LNCAP (cell line): Measurements from ENCODE around the gene NTN1.

ENCODE experiments used
- TF ChIP-seq, protein P1 (sequence below): fragments of 450-650 bp; IDR thresholded peaks from 2 replicates; pipeline ENCODE4 v1.5.1; 2017; ENCODE audit warnings: mild to moderate bottlenecking

NTN1 gene

DNA sequence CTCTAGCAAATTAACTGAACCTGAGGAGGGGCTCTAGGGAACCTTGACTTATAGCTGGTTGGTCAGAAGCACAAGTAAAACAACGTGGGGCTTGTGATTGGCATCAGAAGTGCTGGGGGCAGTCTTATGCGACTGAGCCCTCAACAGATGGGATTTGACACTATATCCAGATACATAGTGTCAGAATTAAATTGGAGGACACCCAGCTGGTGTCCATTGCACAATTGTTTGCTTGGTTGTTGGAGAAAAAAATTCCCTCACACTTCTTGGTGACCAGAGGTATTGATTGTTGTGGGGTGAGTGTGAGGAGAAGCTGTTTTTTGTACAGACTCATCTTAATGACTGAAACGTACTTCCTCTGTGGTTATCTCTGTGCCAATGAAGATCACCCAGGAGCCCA lies 59.7 kb downstream of the NTN1 start:
- TF ChIP-seq, protein P1, sequence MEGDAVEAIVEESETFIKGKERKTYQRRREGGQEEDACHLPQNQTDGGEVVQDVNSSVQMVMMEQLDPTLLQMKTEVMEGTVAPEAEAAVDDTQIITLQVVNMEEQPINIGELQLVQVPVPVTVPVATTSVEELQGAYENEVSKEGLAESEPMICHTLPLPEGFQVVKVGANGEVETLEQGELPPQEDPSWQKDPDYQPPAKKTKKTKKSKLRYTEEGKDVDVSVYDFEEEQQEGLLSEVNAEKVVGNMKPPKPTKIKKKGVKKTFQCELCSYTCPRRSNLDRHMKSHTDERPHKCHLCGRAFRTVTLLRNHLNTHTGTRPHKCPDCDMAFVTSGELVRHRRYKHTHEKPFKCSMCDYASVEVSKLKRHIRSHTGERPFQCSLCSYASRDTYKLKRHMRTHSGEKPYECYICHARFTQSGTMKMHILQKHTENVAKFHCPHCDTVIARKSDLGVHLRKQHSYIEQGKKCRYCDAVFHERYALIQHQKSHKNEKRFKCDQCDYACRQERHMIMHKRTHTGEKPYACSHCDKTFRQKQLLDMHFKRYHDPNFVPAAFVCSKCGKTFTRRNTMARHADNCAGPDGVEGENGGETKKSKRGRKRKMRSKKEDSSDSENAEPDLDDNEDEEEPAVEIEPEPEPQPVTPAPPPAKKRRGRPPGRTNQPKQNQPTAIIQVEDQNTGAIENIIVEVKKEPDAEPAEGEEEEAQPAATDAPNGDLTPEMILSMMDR = no peak

GRCh38 chr17:9086577-9086976 lies 65.3 kb downstream of the NTN1 start:
- TF ChIP-seq, protein P1 = no peak

GRCh38 chr17:9087921-9088320 lies 66.6 kb downstream of the NTN1 start:
- TF ChIP-seq, protein P1 = no peak

DNA sequence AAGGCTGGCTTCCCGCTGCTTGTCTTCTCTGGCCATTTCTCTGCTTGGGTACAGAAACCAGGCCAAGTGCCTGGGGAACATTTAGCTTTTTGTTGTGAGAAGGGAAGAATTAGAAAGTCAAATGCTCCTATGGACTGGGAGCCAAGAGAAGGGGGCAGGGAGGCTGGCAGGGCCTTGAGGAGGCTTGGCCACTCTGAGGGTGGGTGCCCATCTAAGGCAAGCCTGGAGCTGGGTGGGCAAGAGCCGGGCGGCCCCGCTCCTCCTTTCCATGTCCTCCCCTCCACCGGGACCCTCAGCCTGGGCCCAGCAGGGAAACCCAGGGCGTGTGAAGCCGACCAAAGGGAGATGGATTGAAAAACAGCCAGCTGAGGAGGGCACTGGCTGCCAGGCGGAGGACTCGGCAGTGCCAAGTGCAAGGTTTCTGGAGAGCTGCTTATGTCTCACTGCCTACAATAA lies 69.4 kb downstream of the NTN1 start:
- TF ChIP-seq, protein P1 = no peak

DNA sequence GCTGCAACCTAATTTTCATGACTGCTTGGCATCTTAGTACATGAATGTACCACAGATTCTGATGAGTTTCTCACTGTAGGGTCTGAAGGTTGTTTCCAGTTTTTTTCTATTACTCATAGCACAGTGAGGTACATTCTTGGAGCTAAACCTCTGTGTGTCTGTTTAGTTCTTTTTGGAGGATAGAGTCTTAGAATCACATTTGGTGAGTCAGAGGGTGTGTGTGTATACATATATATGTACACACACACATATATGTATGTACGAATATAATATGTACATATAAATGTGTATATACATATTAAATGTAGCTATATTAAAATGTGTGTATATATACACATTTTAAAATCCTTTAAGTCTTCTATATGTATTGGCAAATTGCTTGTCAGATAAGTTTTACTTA lies 72.9 kb downstream of the NTN1 start:
- TF ChIP-seq, protein P1 = no peak

- TF ChIP-seq, protein P1 = no peak
Measured at GRCh38 chr17:9095390-9095789, 74.1 kb downstream of the NTN1 start.

GRCh38 chr17:9098242-9098825 lies 77.0 kb downstream of the NTN1 start:
- TF ChIP-seq, protein P1 = no peak

DNA sequence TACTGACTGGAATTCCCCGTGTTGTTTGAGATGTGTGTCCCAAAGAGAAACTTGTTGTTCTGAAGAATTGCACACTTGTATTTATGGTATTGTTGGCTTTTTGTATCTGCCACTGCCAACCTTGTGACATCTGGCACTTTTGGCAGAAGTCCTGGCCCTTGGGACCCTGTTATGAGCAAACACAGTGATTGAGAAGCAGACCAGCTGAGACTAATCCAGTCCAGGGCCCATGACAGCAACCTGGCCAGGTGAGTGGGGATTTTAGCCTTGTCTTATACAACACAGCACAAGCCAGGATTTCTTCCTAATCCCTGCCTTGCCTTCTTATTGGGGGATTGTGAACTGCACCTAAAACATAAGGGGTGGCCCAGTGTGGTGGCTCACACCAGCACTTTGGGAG lies 80.0 kb downstream of the NTN1 start:
- TF ChIP-seq, protein P1 = no peak
